ENCODE data around the gene RFT1. TPM values are rescaled to one million over a fixed set of nuclear protein-coding genes. Genes with fewer than 3 reads are reported as not detected.

The RFT1 gene
- total RNA-seq, 3 donors from 2014 or later, result 43.6 to 45.1 (median 44.3) TPM

GRCh38 chr3:53084310-53085001 is 45.8 kb downstream of the RFT1 start:
- peak; percentile 27 to 59 for ATAC-seq
- Mint-ChIP-seq H3K36me3 (ENCODE audit: insufficient read depth) (peaks cover 4% of the 10 kb centered on the region), H3K4me3 (no peak overlapping the region), H3K9me3 (no peaks in the 10 kb centered on the region), H3K27me3 (ENCODE audit: low read depth) (no peaks in the 10 kb centered on the region), H3K4me1 (ENCODE audit: low read depth) (no peaks in the 10 kb centered on the region)
- DNase-seq, result no peak

- no peak overlapping the region for H3K4me3 Mint-ChIP-seq
- no peaks in the 10 kb centered on the region for H3K4me1 Mint-ChIP-seq (ENCODE audit: low read depth)
- ATAC-seq (no peak), DNase-seq (no peak)
- no peaks in the 10 kb centered on the region for H3K9me3 Mint-ChIP-seq
- peaks cover 2% of the 10 kb centered on the region for H3K36me3 Mint-ChIP-seq (ENCODE audit: insufficient read depth)
- no peaks in the 10 kb centered on the region for H3K27me3 Mint-ChIP-seq (ENCODE audit: low read depth)
These were observed 46.3 kb downstream of the RFT1 start for GRCh38 chr3:53083949-53084309.

DNA sequence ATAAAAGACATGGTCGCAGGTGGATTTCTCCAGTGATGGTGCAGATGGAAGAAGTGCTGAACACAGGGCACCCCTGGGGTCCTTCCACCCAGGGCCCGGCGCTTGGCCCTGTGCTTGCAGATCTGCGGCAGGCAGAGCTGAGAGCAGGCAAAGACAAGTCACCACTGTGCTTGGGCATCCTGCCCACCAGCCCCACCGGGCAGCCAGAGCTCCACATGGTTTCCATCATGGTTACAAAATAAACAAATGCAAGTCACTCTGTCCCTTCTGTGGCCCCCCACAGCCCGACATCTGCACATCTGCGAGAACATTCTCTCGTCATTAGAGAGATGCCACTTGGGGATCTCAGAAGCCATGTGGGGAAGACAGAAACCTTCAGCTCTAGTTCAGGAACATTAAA is 46.7 kb downstream of the RFT1 start:
- H3K27me3 Mint-ChIP-seq (ENCODE audit: low read depth), result no peaks in the 10 kb centered on the region
- ATAC-seq, result no peak
- H3K36me3 Mint-ChIP-seq (ENCODE audit: insufficient read depth), result peaks cover 2% of the 10 kb centered on the region
- DNase-seq, result no peak
- H3K4me1 Mint-ChIP-seq (ENCODE audit: low read depth), result no peaks in the 10 kb centered on the region
- no peaks in the 10 kb centered on the region for H3K9me3 Mint-ChIP-seq
- no peak overlapping the region for H3K4me3 Mint-ChIP-seq

GRCh38 chr3:53082736-53083135 is 47.5 kb downstream of the RFT1 start:
- ATAC-seq (no peak), DNase-seq (no peak)
- no peaks in the 10 kb centered on the region for H3K9me3 Mint-ChIP-seq
- peaks cover 2% of the 10 kb centered on the region for H3K36me3 Mint-ChIP-seq (ENCODE audit: insufficient read depth)
- H3K4me3 Mint-ChIP-seq, result no peak overlapping the region
- H3K27me3 Mint-ChIP-seq (ENCODE audit: low read depth), result no peaks in the 10 kb centered on the region
- no peaks in the 10 kb centered on the region for H3K4me1 Mint-ChIP-seq (ENCODE audit: low read depth)

GRCh38 chr3:53081318-53081717 is 48.9 kb downstream of the RFT1 start:
- no peaks in the 10 kb centered on the region for H3K4me1 Mint-ChIP-seq (ENCODE audit: low read depth)
- no peaks in the 10 kb centered on the region for H3K27me3 Mint-ChIP-seq (ENCODE audit: low read depth)
- no peak for DNase-seq
- H3K9me3 Mint-ChIP-seq, result no peaks in the 10 kb centered on the region
- no peak for ATAC-seq
- H3K36me3 Mint-ChIP-seq (ENCODE audit: insufficient read depth), result peaks cover 2% of the 10 kb centered on the region
- H3K4me3 Mint-ChIP-seq, result no peak overlapping the region

- Mint-ChIP-seq H3K4me1 (ENCODE audit: low read depth) (no peaks in the 10 kb centered on the region), H3K9me3 (no peaks in the 10 kb centered on the region), H3K36me3 (ENCODE audit: insufficient read depth) (peaks cover 2% of the 10 kb centered on the region), H3K4me3 (no peak overlapping the region), H3K27me3 (ENCODE audit: low read depth) (no peaks in the 10 kb centered on the region)
- DNase-seq, result no peak
- ATAC-seq, result no peak
These were observed 49.5 kb downstream of the RFT1 start for GRCh38 chr3:53080612-53081205.

- ATAC-seq (no peak), DNase-seq (no peak)
- H3K36me3 Mint-ChIP-seq (ENCODE audit: insufficient read depth), result peaks cover 2% of the 10 kb centered on the region
- H3K27me3 Mint-ChIP-seq (ENCODE audit: low read depth), result no peaks in the 10 kb centered on the region
- H3K4me3 Mint-ChIP-seq, result no peak overlapping the region
- no peaks in the 10 kb centered on the region for H3K9me3 Mint-ChIP-seq
- no peaks in the 10 kb centered on the region for H3K4me1 Mint-ChIP-seq (ENCODE audit: low read depth)
These were observed 50.3 kb downstream of the RFT1 start for GRCh38 chr3:53079791-53080555.

- H3K27me3 Mint-ChIP-seq (ENCODE audit: low read depth), result no peaks in the 10 kb centered on the region
- ATAC-seq (no peak), DNase-seq (no peak)
- peaks cover 2% of the 10 kb centered on the region for H3K36me3 Mint-ChIP-seq (ENCODE audit: insufficient read depth)
- no peaks in the 10 kb centered on the region for H3K4me1 Mint-ChIP-seq (ENCODE audit: low read depth)
- no peaks in the 10 kb centered on the region for H3K9me3 Mint-ChIP-seq
- no peak overlapping the region for H3K4me3 Mint-ChIP-seq
These were observed 51.1 kb downstream of the RFT1 start for GRCh38 chr3:53079147-53079546.

GRCh38 chr3:53078656-53079055 is 51.6 kb downstream of the RFT1 start:
- Mint-ChIP-seq H3K4me1 (ENCODE audit: low read depth) (no peaks in the 10 kb centered on the region), H3K4me3 (no peak overlapping the region)
- no peak for DNase-seq

GRCh38 chr3:53077476-53078220 is 52.6 kb downstream of the RFT1 start:
- H3K4me1 Mint-ChIP-seq (ENCODE audit: low read depth), result peaks cover 4% of the 10 kb centered on the region
- ATAC-seq (no peak), DNase-seq (no peak)
- H3K36me3 Mint-ChIP-seq (ENCODE audit: insufficient read depth), result no peaks in the 10 kb centered on the region
- H3K27me3 Mint-ChIP-seq (ENCODE audit: low read depth), result no peaks in the 10 kb centered on the region
- H3K9me3 Mint-ChIP-seq, result no peaks in the 10 kb centered on the region
- H3K4me3 Mint-ChIP-seq, result no peak overlapping the region

More at GRCh38 chr3:53078656-53079055, 51.6 kb downstream of the RFT1 start:
- ATAC-seq, result no peak
- Mint-ChIP-seq H3K36me3 (ENCODE audit: insufficient read depth) (no peaks in the 10 kb centered on the region), H3K27me3 (ENCODE audit: low read depth) (no peaks in the 10 kb centered on the region), H3K9me3 (no peaks in the 10 kb centered on the region)

GRCh38 chr3:53075743-53076140 is 54.5 kb downstream of the RFT1 start:
- ATAC-seq, result no peak
- peaks cover 13% of the 10 kb centered on the region for H3K4me1 Mint-ChIP-seq (ENCODE audit: low read depth)
- H3K4me3 Mint-ChIP-seq, result no peak overlapping the region
- no peak for DNase-seq
- no peaks in the 10 kb centered on the region for H3K9me3 Mint-ChIP-seq
- no peaks in the 10 kb centered on the region for H3K27me3 Mint-ChIP-seq (ENCODE audit: low read depth)
- H3K36me3 Mint-ChIP-seq (ENCODE audit: insufficient read depth), result no peaks in the 10 kb centered on the region

DNA sequence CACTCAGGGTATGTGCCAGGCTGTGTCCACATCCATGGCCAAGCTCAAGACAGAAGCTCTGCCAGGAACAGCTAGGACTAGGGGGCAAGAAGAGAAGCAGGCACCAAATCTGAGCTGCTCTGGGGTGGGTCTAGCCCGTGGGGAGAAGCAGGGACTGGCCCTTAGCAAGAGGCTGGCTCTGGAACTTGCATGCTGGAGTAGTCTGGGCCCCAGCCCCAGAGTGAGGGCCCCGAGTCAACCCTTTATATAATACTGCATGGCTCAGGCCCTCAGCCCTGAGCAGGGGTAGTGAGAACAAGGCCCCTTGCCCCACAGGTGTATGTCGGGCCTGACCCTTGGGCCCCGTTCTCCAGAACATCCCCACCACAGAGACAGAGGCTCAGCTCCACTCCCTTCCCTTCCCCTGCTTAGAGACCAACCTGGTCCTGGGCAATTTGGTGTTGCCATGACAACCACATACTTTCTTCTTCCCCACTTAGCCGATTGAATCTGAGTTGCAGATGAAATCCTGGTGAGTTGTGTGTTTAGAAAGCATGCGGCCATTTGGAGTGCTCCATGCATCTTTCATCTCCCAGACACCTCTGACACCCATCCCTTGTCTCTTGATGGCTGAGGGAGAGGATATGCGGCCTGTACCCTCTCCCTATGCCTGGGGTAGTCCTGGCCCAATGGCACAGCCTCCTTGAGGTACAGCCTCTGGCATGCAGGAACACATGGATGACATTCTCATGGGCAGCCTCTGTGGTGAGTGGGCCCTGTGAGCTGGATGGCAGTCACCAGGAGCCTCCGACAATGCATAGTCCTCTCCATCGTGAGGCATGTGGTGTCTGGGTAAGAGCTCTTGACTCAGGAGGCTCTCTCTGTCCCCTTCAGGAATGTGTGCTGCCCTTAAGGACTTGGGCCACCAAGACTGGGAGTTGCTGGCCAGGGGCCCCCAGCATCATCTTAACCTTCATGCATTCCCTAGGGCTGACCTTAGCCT is 55.2 kb downstream of the RFT1 start:
- no peaks in the 10 kb centered on the region for H3K9me3 Mint-ChIP-seq
- DNase-seq (no peak), ATAC-seq (no peak)
- no peaks in the 10 kb centered on the region for H3K27me3 Mint-ChIP-seq (ENCODE audit: low read depth)
- H3K4me1 Mint-ChIP-seq (ENCODE audit: low read depth), result peaks cover 13% of the 10 kb centered on the region
- H3K4me3 Mint-ChIP-seq, result no peak overlapping the region
- H3K36me3 Mint-ChIP-seq (ENCODE audit: insufficient read depth), result no peaks in the 10 kb centered on the region

DNA sequence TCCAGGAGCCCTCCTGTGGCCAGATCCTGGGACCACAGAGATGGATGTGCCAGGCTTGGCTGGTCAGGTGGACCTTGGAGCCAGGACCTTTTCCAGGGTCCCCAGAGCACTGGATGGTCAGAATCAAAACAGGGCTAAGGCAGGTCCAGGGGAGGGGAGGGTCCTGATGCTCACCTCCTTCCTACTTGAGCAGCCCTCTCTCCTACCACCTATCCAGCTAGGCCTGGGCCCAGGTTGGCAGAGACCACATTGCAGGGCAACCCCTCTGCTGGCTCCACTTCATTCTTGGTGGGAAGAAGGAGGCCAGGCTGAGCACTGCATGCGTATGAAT is 55.9 kb downstream of the RFT1 start:
- no peaks in the 10 kb centered on the region for H3K27me3 Mint-ChIP-seq (ENCODE audit: low read depth)
- no peaks in the 10 kb centered on the region for H3K36me3 Mint-ChIP-seq (ENCODE audit: insufficient read depth)

More for the DNA sequence above, 55.9 kb downstream of the RFT1 start:
- Mint-ChIP-seq H3K9me3 (no peaks in the 10 kb centered on the region), H3K4me3 (peak overlapping the region; percentile 9), H3K4me1 (ENCODE audit: low read depth) (peaks cover 13% of the 10 kb centered on the region)
- ATAC-seq, result no peak
- DNase-seq, result no peak
